Measurements from ENCODE around the gene HELB.
A peak's percentile ranks its signal among the peaks of the same experiment; 100 is the strongest.
"Not testable (repeated sequence)": the region's sequence is repeated elsewhere in the genome, so short reads cannot be mapped to it uniquely, and the experiment has no call there.

The HELB gene

GRCh38 chr12:66301944-66302826 lies at the start of gene HELB:
Gene HELB (plus strand): TSS chr12:66302493. CDS start chr12:66302604, 111 bp downstream.
- DNase-seq: peak; percentile 89

GRCh38 chr12:66252771-66253170 lies 49.5 kb upstream of the HELB start:
- DNase-seq: no peak

- no peak for DNase-seq
These were observed 46.6 kb upstream of the HELB start for GRCh38 chr12:66255737-66256136.

- no peak for DNase-seq
These were observed 44.3 kb upstream of the HELB start for GRCh38 chr12:66258011-66258410.

- DNase-seq: no peak
These were observed 39.6 kb upstream of the HELB start for GRCh38 chr12:66262737-66263136.

GRCh38 chr12:66268562-66268961 lies 33.7 kb upstream of the HELB start:
- DNase-seq: no peak

- DNase-seq: no peak
These were observed 33.2 kb upstream of the HELB start for GRCh38 chr12:66269142-66269541.

GRCh38 chr12:66269757-66270383 lies 32.4 kb upstream of the HELB start:
- peak; percentile 31 for DNase-seq

GRCh38 chr12:66270613-66271012 lies 31.7 kb upstream of the HELB start:
- no peak for DNase-seq

GRCh38 chr12:66272650-66273049 lies 29.6 kb upstream of the HELB start:
- no peak for DNase-seq

- no peak for DNase-seq
These were observed 29.1 kb upstream of the HELB start for GRCh38 chr12:66273147-66273546.

GRCh38 chr12:66275040-66275439 lies 27.3 kb upstream of the HELB start:
- DNase-seq: no peak

- no peak for DNase-seq
These were observed 23.1 kb upstream of the HELB start for GRCh38 chr12:66279123-66279712.

- DNase-seq: no peak
These were observed 21.7 kb upstream of the HELB start for GRCh38 chr12:66280561-66280960.

- DNase-seq: no peak
These were observed 20.0 kb upstream of the HELB start for GRCh38 chr12:66282244-66282643.

GRCh38 chr12:66287275-66287674 lies 15.0 kb upstream of the HELB start:
- no peak for DNase-seq

GRCh38 chr12:66288121-66288520 lies 14.2 kb upstream of the HELB start:
- no peak for DNase-seq

GRCh38 chr12:66289485-66289884 lies 12.8 kb upstream of the HELB start:
- no peak for DNase-seq

GRCh38 chr12:66290716-66291200 lies 11.5 kb upstream of the HELB start:
- no peak for DNase-seq

- no peak for DNase-seq
These were observed 6.1 kb upstream of the HELB start for GRCh38 chr12:66296176-66296683.

GRCh38 chr12:66297080-66297479 lies 5.2 kb upstream of the HELB start:
- no peak for DNase-seq

GRCh38 chr12:66297923-66298322 lies 4.4 kb upstream of the HELB start:
- no peak for DNase-seq

- no peak for DNase-seq
These were observed 505 bp downstream of the HELB start for GRCh38 chr12:66302827-66303169.

- DNase-seq: not testable (repeated sequence)
These were observed 1.1 kb downstream of the HELB start for GRCh38 chr12:66303316-66303804.

All from NCI-H1048 (cell line).